Ishikawa (cell line): ENCODE data around the gene ACTN4.

ENCODE experiments used
- CEBPB ChIP-seq: IDR thresholded peaks from 2 replicates; pipeline ENCODE4 v1.6.1; 2012
- CREB1 ChIP-seq: IDR thresholded peaks from 2 replicates; pipeline ENCODE4 v1.6.1; 2012; ENCODE audit warnings: low read depth
- EGR1 ChIP-seq: IDR thresholded peaks from 2 replicates; pipeline ENCODE4 v1.6.1; 2012
- EP300 ChIP-seq: IDR thresholded peaks from 2 replicates; pipeline ENCODE4 v1.6.1; 2012; ENCODE audit warnings: borderline replicate concordance
- FOXM1 ChIP-seq: IDR thresholded peaks from 2 replicates; pipeline ENCODE4 v1.6.1; 2012; ENCODE audit warnings: low read depth, borderline replicate concordance
- MAX ChIP-seq: IDR thresholded peaks from 2 replicates; pipeline ENCODE4 v1.6.1; 2012
- NFIC ChIP-seq: IDR thresholded peaks from 2 replicates; pipeline ENCODE4 v1.6.1; 2012
- RAD21 ChIP-seq: IDR thresholded peaks from 2 replicates; pipeline ENCODE4 v1.6.1; 2012; ENCODE audit warnings: low read depth
- REST ChIP-seq: IDR thresholded peaks from 2 replicates; pipeline ENCODE4 v1.6.1; 2012; ENCODE audit warnings: low read depth, mild to moderate bottlenecking
- TAF1 ChIP-seq: IDR thresholded peaks from 2 replicates; pipeline ENCODE4 v1.6.1; 2012; ENCODE audit warnings: low read depth, mild to moderate bottlenecking
- TCF12 ChIP-seq: IDR thresholded peaks from 2 replicates; pipeline ENCODE4 v1.6.1; 2012; ENCODE audit warnings: low read depth
- TEAD4 ChIP-seq: IDR thresholded peaks from 2 replicates; pipeline ENCODE4 v1.6.1; 2012
- USF1 ChIP-seq: IDR thresholded peaks from 2 replicates; pipeline ENCODE4 v1.6.1; 2012
- YY1 ChIP-seq: IDR thresholded peaks from 2 replicates; pipeline ENCODE4 v1.6.1; 2012; ENCODE audit warnings: low read depth
- ZBTB7A ChIP-seq: IDR thresholded peaks from 2 replicates; pipeline ENCODE4 v1.6.1; 2012; ENCODE audit warnings: low read depth

Gene ACTN4

GRCh38 chr19:38663156-38663651 lies 15.8 kb downstream of the ACTN4 start:
- TF ChIP-seq REST (no peak), RAD21 (no peak), CREB1 (no peak), USF1 (no peak), MAX (no peak), NFIC (no peak), TEAD4 (no peak)

- TF ChIP-seq REST (no peak), TCF12 (no peak), CEBPB (no peak), NFIC (no peak), EP300 (no peak), EGR1 (no peak), FOXM1 (no peak), YY1 (no peak), MAX (no peak), RAD21 (no peak), TEAD4 (no peak), ZBTB7A (no peak), CREB1 (no peak), USF1 (no peak), TAF1 (no peak)
Measured at GRCh38 chr19:38663957-38664502, 16.6 kb downstream of the ACTN4 start.

GRCh38 chr19:38664503-38665211 lies 17.2 kb downstream of the ACTN4 start:
- TF ChIP-seq YY1 (no peak), MAX (no peak), CREB1 (no peak), EP300 (no peak), EGR1 (no peak)

- no peak for TF ChIP-seq TAF1
- TF ChIP-seq CEBPB = no peak
- TF ChIP-seq FOXM1 = no peak
- no peak for TF ChIP-seq YY1
- TF ChIP-seq TCF12 = no peak
- TF ChIP-seq RAD21 = no peak
- no peak for TF ChIP-seq EGR1
- TF ChIP-seq REST = no peak
- TF ChIP-seq EP300 = no peak
- no peak for TF ChIP-seq ZBTB7A
- no peak for TF ChIP-seq NFIC
- no peak for TF ChIP-seq MAX
- no peak for TF ChIP-seq TEAD4
- TF ChIP-seq USF1 = no peak
Measured at GRCh38 chr19:38665219-38665931, 17.9 kb downstream of the ACTN4 start.
